H9 (cell line): ENCODE measurements around the gene HM13. TPM values are rescaled to one million over a fixed set of nuclear protein-coding genes. Genes with fewer than 3 reads are reported as not detected.

ENCODE experiments used
- DNase-seq: peaks from one replicate; pipeline ENCODE4 v3.0.0-alpha.2; 2017
- H2AFZ ChIP-seq: one replicate; pipeline ENCODE4 v1.6.1; 2013; ENCODE audit warnings: mild to moderate bottlenecking, low read length, control low read depth, moderate library complexity
- H2AK5ac ChIP-seq: 2 replicates; pipeline ENCODE4 v1.6.1; 2013; ENCODE audit warnings: low read length, control low read depth, mixed read lengths; ENCODE audit not compliant: insufficient read length
- H2BK120ac ChIP-seq: one replicate; pipeline ENCODE4 v1.6.1; 2013; ENCODE audit warnings: low read depth, mild to moderate bottlenecking, low read length, control low read depth, inconsistent platforms; ENCODE audit not compliant: poor library complexity, severe bottlenecking
- H2BK12ac ChIP-seq: 2 replicates; pipeline ENCODE4 v1.6.1; 2013; ENCODE audit warnings: low read length, control low read depth, mixed read lengths, low read depth; ENCODE audit not compliant: insufficient read length
- H2BK15ac ChIP-seq: 2 replicates; pipeline ENCODE4 v1.6.1; 2013; ENCODE audit warnings: low read depth, low read length, control low read depth
- H2BK20ac ChIP-seq: one replicate; pipeline ENCODE4 v1.6.1; 2013; ENCODE audit warnings: low read depth, mild to moderate bottlenecking, low read length, control low read depth, inconsistent platforms; ENCODE audit not compliant: poor library complexity, severe bottlenecking
- H2BK5ac ChIP-seq: 2 replicates; pipeline ENCODE4 v1.6.1; 2013; ENCODE audit warnings: low read length, control low read depth, mixed read lengths; ENCODE audit not compliant: insufficient read length
- H3K14ac ChIP-seq: 2 replicates; pipeline ENCODE4 v1.6.1; 2013; ENCODE audit warnings: low read length, control low read depth; ENCODE audit not compliant: insufficient read depth
- H3K18ac ChIP-seq: 2 replicates; pipeline ENCODE4 v1.6.1; 2013; ENCODE audit warnings: low read depth, mild to moderate bottlenecking, mixed read lengths, low read length, control low read depth; ENCODE audit not compliant: insufficient read length
- H3K23ac ChIP-seq: 2 replicates; pipeline ENCODE4 v1.6.1; 2013; ENCODE audit warnings: low read length, control low read depth, mixed read lengths, low read depth; ENCODE audit not compliant: insufficient read length
- H3K23me2 ChIP-seq: 2 replicates; pipeline ENCODE4 v1.6.1; 2013; ENCODE audit warnings: low read depth, mild to moderate bottlenecking, mixed read lengths, low read length, control low read depth; ENCODE audit not compliant: insufficient read length, poor library complexity, severe bottlenecking
- H3K27ac ChIP-seq: 2 replicates; pipeline ENCODE4 v1.5.1; 2013; ENCODE audit warnings: low read length, control low read depth, mixed read lengths, low read depth; ENCODE audit not compliant: insufficient read length
- H3K27me3 ChIP-seq: 2 replicates; pipeline ENCODE4 v1.6.1; 2013; ENCODE audit warnings: low read length, control low read depth, inconsistent platforms; ENCODE audit not compliant: insufficient read depth
- H3K4ac ChIP-seq: 2 replicates; pipeline ENCODE4 v1.6.1; 2013; ENCODE audit warnings: low read depth, mild to moderate bottlenecking, control low read depth, inconsistent platforms, low read length, moderate library complexity
- H3K4me1 ChIP-seq: 2 replicates; pipeline ENCODE4 v1.6.1; 2013; ENCODE audit warnings: low read length, control low read depth, inconsistent platforms; ENCODE audit not compliant: insufficient read depth
- H3K4me2 ChIP-seq: 2 replicates; pipeline ENCODE4 v1.6.1; 2013; ENCODE audit warnings: low read length, control low read depth, mixed read lengths; ENCODE audit not compliant: insufficient read length, insufficient read depth
- H3K56ac ChIP-seq: 2 replicates; pipeline ENCODE4 v1.6.1; 2013; ENCODE audit warnings: low read depth, mild to moderate bottlenecking, mixed read lengths, low read length, control low read depth; ENCODE audit not compliant: insufficient read length
- H3K79me1 ChIP-seq: 2 replicates; pipeline ENCODE4 v1.6.1; 2013; ENCODE audit warnings: low read depth, mild to moderate bottlenecking, moderate library complexity, low read length, control low read depth, inconsistent platforms; ENCODE audit not compliant: insufficient read depth, poor library complexity, severe bottlenecking
- H3K79me2 ChIP-seq: 2 replicates; pipeline ENCODE4 v1.6.1; 2013; ENCODE audit warnings: low read length, control low read depth, inconsistent platforms; ENCODE audit not compliant: insufficient read depth
- H3K9ac ChIP-seq: 2 replicates; pipeline ENCODE4 v1.6.1; 2013; ENCODE audit warnings: low read length, control low read depth, mixed read lengths; ENCODE audit not compliant: insufficient read length; ENCODE audit errors: extremely low read depth
- H3K9me3 ChIP-seq: one replicate; pipeline ENCODE4 v1.6.1; 2013; ENCODE audit warnings: low read depth, low read length, inconsistent platforms; ENCODE audit not compliant: control insufficient read depth
- H3T11ph ChIP-seq: one replicate; pipeline ENCODE4 v1.6.1; 2013; ENCODE audit warnings: mild to moderate bottlenecking, low read length, control low read depth, inconsistent platforms
- H4K20me1 ChIP-seq: one replicate; pipeline ENCODE4 v1.6.1; 2013; ENCODE audit not compliant: control insufficient read depth, insufficient read length, insufficient read depth
- H4K5ac ChIP-seq: 2 replicates; pipeline ENCODE4 v1.6.1; 2013; ENCODE audit warnings: low read depth, mild to moderate bottlenecking, mixed read lengths, low read length, control low read depth; ENCODE audit not compliant: insufficient read length
- H4K8ac ChIP-seq: replicated peaks from 2 replicates; pipeline ENCODE4 v1.6.1; 2013; ENCODE audit warnings: low read length, control low read depth, mixed read lengths, low read depth; ENCODE audit not compliant: insufficient read length
- H4K91ac ChIP-seq: 2 replicates; pipeline ENCODE4 v1.6.1; 2013; ENCODE audit warnings: low read depth, mild to moderate bottlenecking, moderate library complexity, mixed read lengths, low read length, control low read depth; ENCODE audit not compliant: insufficient read length
- H3K27ac Mint-ChIP-seq, 3 experiments: 2 replicates in 2 of 3; 3 replicates in 1 of 3; pipeline ENCODE4 v1.8.0; 2020 to 2021; ENCODE audit warnings: mixed read lengths in 3 of 3, mild to moderate bottlenecking in 1 of 3, moderate library complexity in 1 of 3
- H3K27me3 Mint-ChIP-seq: 2 replicates; pipeline ENCODE4 v1.8.0; 2021; ENCODE audit warnings: low read depth, mild to moderate bottlenecking, moderate library complexity, mixed read lengths
- H3K36me3 Mint-ChIP-seq, 3 experiments: 2 replicates in 2 of 3; 3 replicates in 1 of 3; pipeline ENCODE4 v1.8.0; 2020 to 2021; ENCODE audit warnings: low read depth in 3 of 3, mixed read lengths in 3 of 3; ENCODE audit not compliant: insufficient read depth in 1 of 3
- H3K4me1 Mint-ChIP-seq, 2 experiments: 2 replicates each; pipeline ENCODE4 v1.8.0; 2020; ENCODE audit warnings: mixed read lengths in 2 of 2
- H3K4me3 Mint-ChIP-seq, 2 experiments: 2 replicates in 1 of 2; 3 replicates in 1 of 2; pipeline ENCODE4 v1.8.0; 2020 to 2021; ENCODE audit warnings: mild to moderate bottlenecking in 2 of 2, mixed read lengths in 2 of 2, moderate library complexity in 1 of 2
- H3K9me3 Mint-ChIP-seq, 2 experiments: 2 replicates in 1 of 2; 3 replicates in 1 of 2; pipeline ENCODE4 v1.8.0; 2020; ENCODE audit warnings: mild to moderate bottlenecking in 2 of 2, mixed read lengths in 2 of 2, moderate library complexity in 1 of 2
- CTCF ChIP-seq: fragments of 200-600 bp; sonication (generic); conservative IDR thresholded peaks from 3 replicates; pipeline ENCODE4 v1.8.0; 2021; ENCODE audit warnings: antibody characterized with exemption, mild to moderate bottlenecking
- WGBS: extraction: QIAGEN DNeasy Blood & Tissue Kit; methylation state at CpG from one replicate; pipeline ENCODE4 v1.1.7; 2013; ENCODE audit warnings: missing lambda C conversion rate, low lambda C conversion rate, mixed read lengths; ENCODE audit not compliant: insufficient read length; ENCODE audit errors: extremely low coverage; 5-methylcytosine and 5-hydroxymethylcytosine counted together
- total RNA-seq: library from RNA; stranded (reverse); gene quantifications from 2 replicates; pipeline ENCODE4 v1.2.1, GENCODE V29; 2021

The HM13 gene
- total RNA-seq, 1 experiment from 2014 or later = 169 TPM

GRCh38 chr20:31473331-31474096 is 40.7 kb upstream of the HM13 start:
- Histone ChIP-seq H3K27ac (no peak overlapping the region), H4K5ac (no peak overlapping the region), H2AK5ac (no peak overlapping the region), H3K4me2 (no peak overlapping the region), H3K27me3 (no peaks in the 10 kb centered on the region), H2BK5ac (no peak overlapping the region), H3K56ac (no peak overlapping the region), H4K91ac (no peak overlapping the region), H2BK20ac (no peak overlapping the region), H2BK120ac (no peak overlapping the region), H2BK12ac (no peak overlapping the region), H3K9ac (no peak overlapping the region), H4K20me1 (no peaks in the 10 kb centered on the region), H3K9me3 (peaks cover 53% of the 10 kb centered on the region), H4K8ac (no peak overlapping the region), H3K79me1 (no peaks in the 10 kb centered on the region), H3K18ac (no peak overlapping the region), H2BK15ac (no peak overlapping the region), H3K4ac (no peak overlapping the region), H3K14ac (no peak overlapping the region), H2AFZ (no peak overlapping the region), H3K23ac (no peak overlapping the region), H3K79me2 (no peaks in the 10 kb centered on the region), H3T11ph (no peak overlapping the region), H3K23me2 (no peaks in the 10 kb centered on the region), H3K4me1 (no peaks in the 10 kb centered on the region)
- H3K27ac Mint-ChIP-seq = no peak overlapping the region
- DNase-seq = no peak
- no peak for TF ChIP-seq CTCF
- peaks cover 59 to 65% of the 10 kb centered on the region in 2 experiments for H3K9me3 Mint-ChIP-seq
- no peak overlapping the region for H3K4me3 Mint-ChIP-seq
- WGBS = no CpG with 5 or more reads among the region's 5 CpGs
- H3K36me3 Mint-ChIP-seq = peaks cover 7 to 40% (median 17%) of the 10 kb centered on the region in 3 experiments; a peak in 6 of 7 replicates
- peaks cover 20% of the 10 kb centered on the region for H3K27me3 Mint-ChIP-seq
- no peaks in the 10 kb centered on the region for H3K4me1 Mint-ChIP-seq
